ENCODE results near the gene GLDN. TPM values are rescaled to one million over a fixed set of nuclear protein-coding genes. Genes with fewer than 3 reads are reported as not detected.

GLDN gene
- total RNA-seq, 2 donors from 2014 or later: not detected

GRCh38 chr15:51368751-51369450 lies 27.4 kb downstream of the GLDN start:
- Mint-ChIP-seq H3K36me3 (no peaks in the 10 kb centered on the region), H3K9me3 (no peaks in the 10 kb centered on the region), H3K27ac (no peak overlapping the region)
- ATAC-seq: no peak
- no peak for DNase-seq (ENCODE audit: low spot score in 2 of 2)

- H3K27ac Mint-ChIP-seq: no peak overlapping the region
- H3K36me3 Mint-ChIP-seq: no peaks in the 10 kb centered on the region
- no peaks in the 10 kb centered on the region for H3K9me3 Mint-ChIP-seq
- DNase-seq (ENCODE audit: low spot score in 2 of 2) (no peak), ATAC-seq (no peak)
These were observed 28.0 kb downstream of the GLDN start for GRCh38 chr15:51369451-51369761.

DNA sequence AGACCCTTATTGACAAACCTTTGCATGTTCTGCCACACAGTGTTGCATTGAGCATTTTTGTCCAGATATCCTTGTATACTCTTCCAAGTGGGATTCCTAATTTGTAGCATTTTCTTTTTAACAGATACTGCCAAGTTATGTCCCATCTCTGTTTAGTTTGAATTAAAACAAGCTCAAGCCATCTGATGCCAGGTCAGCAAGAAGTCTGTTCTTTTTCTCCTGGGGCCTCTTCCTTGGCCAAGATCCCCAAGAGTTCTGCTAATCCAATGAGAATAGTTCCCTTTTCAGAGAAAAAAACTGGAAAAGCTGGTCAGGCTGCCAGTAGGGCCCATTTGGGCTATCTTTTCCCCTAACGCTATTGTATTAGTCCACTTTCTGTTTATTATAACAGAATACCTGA lies 29.8 kb downstream of the GLDN start:
- Mint-ChIP-seq H3K36me3 (no peaks in the 10 kb centered on the region), H3K9me3 (no peaks in the 10 kb centered on the region), H3K27ac (no peak overlapping the region)
- no peak for DNase-seq (ENCODE audit: low spot score in 2 of 2)
- ATAC-seq: no peak

GRCh38 chr15:51374131-51374530 lies 32.7 kb downstream of the GLDN start:
- DNase-seq (ENCODE audit: low spot score in 2 of 2) (no peak), ATAC-seq (no peak)
- Mint-ChIP-seq H3K9me3 (no peaks in the 10 kb centered on the region), H3K36me3 (no peaks in the 10 kb centered on the region), H3K27ac (no peak overlapping the region)

DNA sequence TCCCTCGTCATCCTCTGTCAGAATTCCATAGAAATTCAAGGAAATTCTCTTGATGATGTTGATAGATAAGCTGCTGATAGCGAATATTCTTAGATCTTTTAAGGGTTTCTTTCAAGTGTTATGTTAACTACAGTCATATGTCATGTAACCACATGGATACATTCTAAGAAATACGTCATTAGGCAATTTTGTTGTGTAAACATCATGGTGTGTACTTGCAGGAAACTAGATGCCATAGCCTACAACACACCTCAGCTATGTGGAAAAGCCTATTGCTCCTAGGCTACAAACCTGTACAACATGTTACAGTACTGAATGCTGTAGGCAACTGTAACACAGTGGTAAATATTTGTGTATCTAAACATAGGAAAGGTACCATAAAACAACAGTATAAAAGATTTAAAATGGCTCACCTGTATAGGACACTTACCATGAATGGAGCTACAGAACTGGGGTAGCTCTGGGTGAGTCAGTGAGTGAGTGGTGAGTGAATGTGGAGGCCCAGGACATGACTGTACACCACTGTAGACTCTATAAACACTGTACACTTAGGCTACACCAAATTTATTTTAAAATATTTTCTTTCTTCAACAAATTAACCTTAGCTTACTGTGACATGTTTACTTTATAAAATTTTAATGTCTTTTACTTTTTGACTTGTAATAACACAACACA lies 34.6 kb downstream of the GLDN start:
- H3K27ac Mint-ChIP-seq: no peak overlapping the region
- DNase-seq (ENCODE audit: low spot score in 2 of 2) (no peak), ATAC-seq (no peak)
- no peaks in the 10 kb centered on the region for H3K36me3 Mint-ChIP-seq
- no peaks in the 10 kb centered on the region for H3K9me3 Mint-ChIP-seq

- no peaks in the 10 kb centered on the region for H3K9me3 Mint-ChIP-seq
- DNase-seq (ENCODE audit: low spot score in 2 of 2) (no peak), ATAC-seq (no peak)
- no peak overlapping the region for H3K27ac Mint-ChIP-seq
- H3K36me3 Mint-ChIP-seq: no peaks in the 10 kb centered on the region
These were observed 35.8 kb downstream of the GLDN start for GRCh38 chr15:51377038-51377786.

DNA sequence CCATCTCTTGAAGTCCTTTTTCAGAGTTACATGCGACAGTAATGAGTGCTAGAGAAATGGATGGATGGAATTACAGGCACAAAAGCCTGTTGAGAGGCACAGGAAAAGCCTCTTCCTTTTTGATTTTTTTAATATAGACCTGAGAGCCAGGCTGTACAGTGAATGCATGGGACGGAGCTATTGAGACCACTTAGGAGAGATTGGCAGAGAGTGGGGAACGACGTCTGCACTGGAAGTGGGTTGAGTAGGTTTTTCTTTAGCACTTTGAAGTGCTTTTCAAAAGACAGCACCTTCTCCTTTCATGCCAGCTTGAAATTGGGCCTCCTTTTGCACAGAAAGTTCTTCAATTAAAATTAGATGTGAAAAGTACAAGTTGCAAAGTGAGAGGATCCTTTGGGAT lies 37.0 kb downstream of the GLDN start:
- DNase-seq (ENCODE audit: low spot score in 2 of 2): no peak
- ATAC-seq: no peak
- Mint-ChIP-seq H3K27ac (no peak overlapping the region), H3K9me3 (no peaks in the 10 kb centered on the region), H3K36me3 (no peaks in the 10 kb centered on the region)

DNA sequence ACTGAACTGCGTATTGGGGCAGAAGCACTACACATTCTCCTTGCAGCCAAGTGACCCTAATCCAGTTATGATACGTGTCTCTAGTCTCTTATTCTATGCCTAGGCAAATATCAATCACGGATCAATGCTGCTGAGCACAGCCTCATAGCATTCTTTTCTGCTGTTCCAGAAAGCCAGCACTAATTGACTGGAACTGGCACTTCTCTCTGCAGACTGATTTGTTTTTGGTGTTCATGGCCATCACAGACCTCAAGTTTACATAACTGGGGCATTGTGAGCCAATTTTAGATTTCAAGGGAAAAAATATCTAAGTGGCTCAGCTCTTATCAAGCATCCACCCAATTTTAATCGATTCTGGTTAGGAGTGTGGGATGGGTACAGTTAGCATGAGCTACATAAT lies 37.9 kb downstream of the GLDN start:
- Mint-ChIP-seq H3K27ac (no peak overlapping the region), H3K9me3 (no peaks in the 10 kb centered on the region), H3K36me3 (no peaks in the 10 kb centered on the region)
- ATAC-seq (no peak), DNase-seq (ENCODE audit: low spot score in 2 of 2) (no peak)

GRCh38 chr15:51380999-51381806 lies 39.7 kb downstream of the GLDN start:
- no peaks in the 10 kb centered on the region for H3K36me3 Mint-ChIP-seq
- H3K27ac Mint-ChIP-seq: no peak overlapping the region
- no peaks in the 10 kb centered on the region for H3K9me3 Mint-ChIP-seq
- ATAC-seq (peak; percentile 75 to 81), DNase-seq (ENCODE audit: low spot score in 2 of 2) (peak in 1 of 2 donors; percentile 32)

- H3K9me3 Mint-ChIP-seq: no peaks in the 10 kb centered on the region
- no peak for ATAC-seq
- H3K36me3 Mint-ChIP-seq: no peaks in the 10 kb centered on the region
- no peak overlapping the region for H3K27ac Mint-ChIP-seq
- no peak for DNase-seq (ENCODE audit: low spot score in 2 of 2)
These were observed 41.3 kb downstream of the GLDN start for GRCh38 chr15:51382787-51383186.

DNA sequence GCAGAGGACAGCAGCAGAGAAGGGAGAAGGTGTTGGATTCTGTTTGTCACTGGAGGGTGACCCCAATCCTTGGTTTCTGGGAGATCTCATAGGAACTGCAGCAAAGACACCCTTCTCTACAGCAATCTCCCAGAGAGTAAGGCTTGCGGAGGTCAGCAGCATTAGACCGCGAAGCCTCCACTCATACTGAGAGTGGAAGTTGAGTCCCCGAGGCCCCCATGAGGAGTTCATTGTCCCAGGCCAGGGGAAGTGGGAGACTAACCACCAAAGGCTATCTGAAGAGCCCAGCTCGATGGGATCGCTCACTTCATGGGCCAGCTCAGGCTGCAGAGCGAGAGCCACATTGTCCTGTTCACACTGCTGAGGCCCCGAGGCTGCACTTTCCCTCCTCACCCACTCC lies 44.6 kb downstream of the GLDN start:
- Mint-ChIP-seq H3K36me3 (no peaks in the 10 kb centered on the region), H3K27ac (peak overlapping the region in 1 of 2 donors; percentile 26), H3K9me3 (no peaks in the 10 kb centered on the region)
- DNase-seq (ENCODE audit: low spot score in 2 of 2) (no peak), ATAC-seq (no peak)

DNA sequence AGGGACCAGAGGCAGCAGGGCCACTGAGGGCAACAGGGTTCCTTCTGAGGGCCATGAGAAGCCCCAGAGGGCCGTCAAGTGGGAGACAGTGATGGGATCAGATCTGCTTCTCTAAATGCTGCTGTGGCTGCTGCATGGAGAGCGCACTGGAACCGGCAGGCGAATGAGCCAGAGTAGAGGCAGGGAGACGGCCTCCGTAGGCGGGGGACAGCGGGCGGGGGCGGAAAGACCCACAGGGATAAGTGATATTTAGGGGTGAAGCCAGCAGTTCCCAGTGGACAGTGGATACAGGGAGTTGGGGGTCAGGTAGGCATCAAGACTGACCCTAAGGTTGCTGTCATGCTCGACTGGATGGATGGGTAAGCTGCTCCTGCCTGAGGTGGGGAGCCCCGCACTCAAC lies 45.0 kb downstream of the GLDN start:
- Mint-ChIP-seq H3K27ac (peak overlapping the region in 1 of 2 donors; percentile 26), H3K9me3 (no peaks in the 10 kb centered on the region), H3K36me3 (no peaks in the 10 kb centered on the region)
- DNase-seq (ENCODE audit: low spot score in 2 of 2): no peak
- no peak for ATAC-seq

DNA sequence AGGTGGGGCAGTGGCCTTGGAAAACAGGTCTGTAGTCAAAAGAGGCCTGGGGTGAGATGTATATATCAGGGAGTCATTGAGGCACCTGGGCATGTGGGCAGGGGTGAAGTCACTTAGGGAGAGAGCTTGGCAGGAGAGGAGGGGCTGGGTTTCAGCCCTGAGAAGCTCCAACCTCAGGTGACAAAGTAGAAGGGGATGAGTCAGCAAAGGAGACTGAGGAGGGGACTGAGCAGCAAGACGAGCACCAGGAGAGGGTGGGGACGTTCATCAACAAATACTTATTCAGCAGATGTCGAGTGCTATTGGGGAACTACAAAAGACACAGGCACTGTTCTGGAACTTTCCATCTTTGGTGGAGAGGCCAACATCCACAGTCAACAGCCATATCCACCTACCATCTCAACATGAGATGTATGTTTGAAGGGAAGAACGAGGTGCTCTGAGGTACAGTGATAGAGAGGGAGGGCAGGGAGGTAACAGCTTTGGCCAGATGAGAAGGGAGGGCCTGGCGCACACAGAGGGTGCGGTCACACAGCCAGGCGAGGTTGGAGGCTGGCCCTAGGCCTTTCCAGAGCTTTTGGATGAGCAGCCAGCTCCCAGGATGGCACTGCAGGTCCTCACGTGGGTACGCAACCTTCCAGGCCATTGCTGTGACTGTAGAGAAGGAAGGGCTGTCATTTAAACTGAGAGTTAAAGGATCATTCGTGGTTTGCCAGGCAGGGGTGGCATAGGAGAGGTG lies 45.7 kb downstream of the GLDN start:
- Mint-ChIP-seq H3K27ac (peak overlapping the region; percentile 17 to 26), H3K9me3 (no peaks in the 10 kb centered on the region), H3K36me3 (no peaks in the 10 kb centered on the region)
- no peak for ATAC-seq
- DNase-seq (ENCODE audit: low spot score in 2 of 2): no peak

GRCh38 chr15:51387699-51388041 lies 46.2 kb downstream of the GLDN start:
- H3K36me3 Mint-ChIP-seq: no peaks in the 10 kb centered on the region
- no peaks in the 10 kb centered on the region for H3K9me3 Mint-ChIP-seq
- DNase-seq (ENCODE audit: low spot score in 2 of 2): no peak
- no peak overlapping the region for H3K27ac Mint-ChIP-seq
- no peak for ATAC-seq

DNA sequence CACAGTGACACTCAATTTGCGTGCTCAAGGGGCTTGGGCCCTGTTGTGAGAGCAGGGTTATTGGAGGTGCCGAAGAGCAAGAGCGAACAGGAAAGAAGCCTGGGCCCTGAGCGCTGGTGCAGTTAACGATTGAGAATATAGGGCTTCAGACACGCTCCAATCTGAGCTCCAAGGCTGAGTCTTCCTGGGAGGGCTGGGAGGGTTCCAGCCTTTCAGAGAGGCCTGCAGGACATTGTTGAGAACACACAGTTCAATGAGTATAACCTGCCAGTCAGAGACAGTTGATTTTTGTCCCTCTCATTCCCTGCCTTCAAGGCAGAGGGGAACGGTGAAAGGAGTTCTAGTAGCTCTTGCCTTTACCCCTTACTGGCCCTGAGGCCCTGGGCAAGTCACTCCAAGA lies 47.3 kb downstream of the GLDN start:
- H3K36me3 Mint-ChIP-seq: no peaks in the 10 kb centered on the region
- DNase-seq (ENCODE audit: low spot score in 2 of 2) (no peak), ATAC-seq (no peak)
- H3K27ac Mint-ChIP-seq: no peak overlapping the region
- H3K9me3 Mint-ChIP-seq: no peaks in the 10 kb centered on the region

DNA sequence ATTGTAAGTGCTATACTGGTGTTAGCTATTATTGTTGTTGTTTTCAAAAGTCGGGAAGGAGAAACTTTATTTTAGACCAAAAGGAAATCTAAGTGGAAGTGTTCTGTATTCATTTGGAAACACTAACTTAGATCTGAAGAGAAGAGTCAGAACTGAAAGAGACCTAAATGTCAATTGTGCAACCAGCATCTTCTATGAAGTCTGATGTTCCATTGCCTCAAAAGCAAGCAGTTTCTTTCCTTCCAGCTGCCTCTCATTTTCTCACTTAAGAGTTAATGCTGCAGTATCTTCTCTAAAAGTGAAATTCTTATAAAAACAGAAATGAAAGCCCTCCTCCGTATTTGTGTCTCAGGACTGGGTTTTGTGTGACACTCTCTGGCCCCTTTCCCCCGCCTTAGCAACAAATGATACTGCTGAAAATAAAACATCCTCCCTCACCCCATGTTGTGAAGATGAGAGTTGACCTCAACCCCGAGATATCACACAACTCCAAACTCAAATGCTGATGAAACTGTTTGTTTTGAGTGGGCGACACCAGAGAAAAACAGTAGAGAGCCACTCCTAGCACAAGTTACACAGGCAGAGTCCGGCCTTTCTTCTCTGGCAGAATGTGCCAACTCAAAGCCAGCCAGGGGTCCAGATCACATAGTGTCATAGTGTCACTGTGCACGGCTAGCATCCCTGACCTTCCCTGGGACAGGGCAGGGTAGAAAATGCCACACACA lies 48.9 kb downstream of the GLDN start:
- Mint-ChIP-seq H3K9me3 (no peaks in the 10 kb centered on the region), H3K27ac (peak overlapping the region in 1 of 2 donors; percentile 80), H3K36me3 (no peaks in the 10 kb centered on the region)
- DNase-seq (ENCODE audit: low spot score in 2 of 2): no peak
- ATAC-seq: peak in 1 of 2 donors; percentile 80

All from activated naive CD4-positive, alpha-beta T cell treated with anti-CD3 and anti-CD28 coated beads, Interleukin-2, amount 50 U/mL, for 72 hours (primary cell).